ENCODE measurements around the gene IL22RA2.

IL22RA2 gene

DNA sequence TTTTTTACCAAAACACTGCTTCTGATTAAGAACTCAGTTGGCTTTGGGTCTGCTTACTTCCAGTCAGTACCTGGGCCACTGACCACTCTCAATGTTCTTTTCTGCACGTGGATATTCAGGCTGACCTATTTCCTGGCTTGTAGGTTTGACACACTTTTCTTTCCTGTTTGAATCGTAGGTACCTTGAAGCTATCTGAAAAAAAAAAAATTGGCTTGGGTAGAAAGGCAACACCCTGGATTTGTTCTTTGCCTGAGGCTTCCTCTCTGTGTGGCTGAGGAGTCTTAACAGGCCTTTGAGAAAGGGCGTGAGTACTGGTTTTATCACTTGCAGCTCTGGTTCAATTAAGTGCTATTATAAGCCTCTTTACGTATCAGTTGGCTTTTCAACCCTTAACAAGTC is 68.1 kb downstream of the IL22RA2 start:
- Histone ChIP-seq H3K9me3 (no peaks in the 10 kb centered on the region), H3K4me3 (ENCODE audit: low read depth in 1 of 2, low read length in 1 of 2) (no peak overlapping the region), H3K27me3 (peaks cover 3% of the 10 kb centered on the region), H3K4me1 (ENCODE audit: control insufficient read depth in 1 of 2, insufficient read depth in 1 of 2, low read depth in 1 of 2, low read length in 1 of 2) (no peaks in the 10 kb centered on the region), H3K27ac (no peak overlapping the region), H3K36me3 (no peaks in the 10 kb centered on the region)
- TF ChIP-seq CTCF (IDR thresholded peaks at IDR 0.05), result no peak

DNA sequence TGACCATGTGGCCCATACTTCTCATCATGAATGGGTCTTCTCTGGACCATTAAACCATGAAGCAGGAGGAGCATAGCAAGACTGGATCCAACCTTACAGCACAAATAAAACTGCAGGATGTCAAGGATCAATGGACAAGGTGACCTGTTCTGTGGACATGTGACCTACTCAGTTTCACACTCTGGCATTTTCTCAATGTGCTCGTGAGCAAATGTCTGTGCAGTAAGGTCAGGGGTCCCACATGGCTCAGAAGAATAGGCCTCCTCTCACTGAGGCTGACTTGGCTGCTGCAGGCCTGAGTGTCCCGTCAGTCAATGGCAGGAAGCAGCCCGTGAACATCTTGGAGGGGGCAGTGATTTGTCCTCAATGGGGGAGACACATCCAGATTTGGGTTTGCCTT is 68.5 kb downstream of the IL22RA2 start:
- Histone ChIP-seq H3K27ac (no peak overlapping the region), H3K36me3 (no peaks in the 10 kb centered on the region), H3K27me3 (peaks cover 3% of the 10 kb centered on the region), H3K4me3 (ENCODE audit: low read depth in 1 of 2, low read length in 1 of 2) (no peak overlapping the region), H3K4me1 (ENCODE audit: control insufficient read depth in 1 of 2, insufficient read depth in 1 of 2, low read depth in 1 of 2, low read length in 1 of 2) (no peaks in the 10 kb centered on the region), H3K9me3 (no peaks in the 10 kb centered on the region)
- TF ChIP-seq CTCF (IDR thresholded peaks at IDR 0.05), result no peak

- no peak overlapping the region for H3K27ac ChIP-seq
- H3K4me1 ChIP-seq (ENCODE audit: control insufficient read depth in 1 of 2, insufficient read depth in 1 of 2, low read depth in 1 of 2, low read length in 1 of 2), result no peaks in the 10 kb centered on the region
- H3K9me3 ChIP-seq, result no peaks in the 10 kb centered on the region
- H3K36me3 ChIP-seq, result no peaks in the 10 kb centered on the region
- no peak overlapping the region for H3K4me3 ChIP-seq (ENCODE audit: low read depth in 1 of 2, low read length in 1 of 2)
- peaks cover 3% of the 10 kb centered on the region for H3K27me3 ChIP-seq
- TF ChIP-seq CTCF (IDR thresholded peaks at IDR 0.05), result no peak
Observed at GRCh38 chr6:137102851-137103492, 70.5 kb downstream of the IL22RA2 start.

DNA sequence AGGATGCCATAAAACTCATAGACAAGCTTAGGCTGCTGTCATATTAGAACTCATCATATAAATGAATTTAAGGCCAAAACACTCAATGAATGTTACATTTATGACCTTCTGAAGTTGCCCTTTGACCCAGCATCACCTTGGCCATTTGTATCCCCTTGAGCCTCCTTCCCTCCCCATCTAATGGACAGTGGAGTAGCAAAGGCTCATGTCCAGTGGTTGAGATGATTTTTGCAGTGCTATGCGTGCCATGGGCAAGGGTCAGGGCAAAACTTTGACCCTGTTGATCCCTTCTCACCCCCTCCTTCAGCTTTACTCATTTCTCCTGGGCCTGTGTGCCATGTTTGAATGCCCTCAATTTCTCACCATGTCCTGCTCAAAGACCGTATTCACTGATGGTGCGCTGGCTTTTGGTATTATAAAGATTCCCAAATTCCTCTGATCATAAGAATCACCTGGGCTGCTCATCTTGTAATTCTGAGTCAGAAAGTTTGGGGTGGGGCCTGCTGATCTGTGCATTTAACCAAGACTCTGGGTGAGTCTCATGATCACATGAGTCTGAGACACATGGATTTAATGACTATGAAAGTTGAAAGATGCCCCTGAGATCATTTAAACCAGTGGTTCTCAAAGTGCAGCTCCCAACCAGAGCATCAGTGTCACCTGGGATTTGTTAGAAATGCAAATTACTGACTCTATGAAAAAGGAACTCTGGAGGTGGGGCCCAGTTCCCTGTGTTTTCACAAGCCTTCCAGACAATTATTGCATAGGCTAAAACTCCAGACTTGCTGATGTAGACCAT is 71.2 kb downstream of the IL22RA2 start:
- H3K4me3 ChIP-seq (ENCODE audit: low read depth in 1 of 2, low read length in 1 of 2), result no peak overlapping the region
- no peaks in the 10 kb centered on the region for H3K27me3 ChIP-seq
- no peaks in the 10 kb centered on the region for H3K9me3 ChIP-seq
- H3K36me3 ChIP-seq, result no peaks in the 10 kb centered on the region
- H3K4me1 ChIP-seq (ENCODE audit: control insufficient read depth in 1 of 2, insufficient read depth in 1 of 2, low read depth in 1 of 2, low read length in 1 of 2), result no peaks in the 10 kb centered on the region
- TF ChIP-seq CTCF (IDR thresholded peaks at IDR 0.05), result no peak
- no peak overlapping the region for H3K27ac ChIP-seq

DNA sequence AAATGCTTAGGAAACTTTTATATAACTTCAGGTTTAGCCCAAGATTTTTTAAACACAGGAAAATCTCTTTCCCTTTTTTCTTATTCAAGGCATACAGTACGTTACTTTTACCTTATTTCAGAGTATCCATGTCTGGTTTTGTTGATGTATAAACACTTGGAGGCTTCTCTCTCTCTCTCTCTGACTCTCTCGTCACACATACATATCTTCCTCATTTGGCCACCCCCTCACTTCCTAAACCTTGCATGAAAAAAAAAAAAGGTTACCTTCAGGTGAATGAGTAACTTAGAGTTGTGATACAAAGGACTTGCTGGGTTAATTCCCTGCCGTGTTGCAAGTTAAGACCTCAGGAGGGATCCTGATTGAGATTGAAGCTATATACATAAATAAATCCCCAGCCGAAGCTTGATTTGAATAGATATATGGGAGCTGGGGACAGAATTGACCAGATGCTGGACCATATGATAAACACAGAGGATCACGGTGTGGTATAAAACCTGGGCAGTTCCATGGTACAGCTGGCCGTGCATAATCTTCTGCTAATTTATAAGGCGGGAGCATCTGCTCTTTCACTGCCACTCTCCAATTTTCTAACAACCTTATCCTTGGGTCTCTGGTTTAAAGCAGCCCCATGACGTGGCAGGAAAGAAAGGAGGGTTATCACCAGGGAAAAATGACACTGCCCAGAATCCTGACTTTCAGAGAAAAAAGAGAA is 73.6 kb downstream of the IL22RA2 start:
- no peak for TF ChIP-seq CTCF (IDR thresholded peaks at IDR 0.05)
- H3K4me3 ChIP-seq (ENCODE audit: low read depth in 1 of 2, low read length in 1 of 2), result no peak overlapping the region
- H3K9me3 ChIP-seq, result no peaks in the 10 kb centered on the region
- no peaks in the 10 kb centered on the region for H3K27me3 ChIP-seq
- H3K4me1 ChIP-seq (ENCODE audit: control insufficient read depth in 1 of 2, insufficient read depth in 1 of 2, low read depth in 1 of 2, low read length in 1 of 2), result no peaks in the 10 kb centered on the region
- no peak overlapping the region for H3K27ac ChIP-seq
- no peaks in the 10 kb centered on the region for H3K36me3 ChIP-seq
